GM08714 (cell line): ENCODE measurements around the gene USF2.

Experiments used
- H3K4me3 ChIP-seq: fragments of 200-500 bp; sonication (Bioruptor generic); 2 replicates; pipeline ENCODE4 v1.5.1; 2014; ENCODE audit warnings: mild to moderate bottlenecking, low read length, inconsistent platforms
- ZNF274 ChIP-seq: IDR thresholded peaks from 2 replicates; pipeline ENCODE4 v1.6.1; 2012; ENCODE audit warnings: mild to moderate bottlenecking, low read depth, low read length

USF2 gene

GRCh38 chr19:35251456-35251855 lies 17.3 kb upstream of the USF2 start:
- TF ChIP-seq ZNF274 = no peak
- no peak overlapping the region for H3K4me3 ChIP-seq

- H3K4me3 ChIP-seq = no peak overlapping the region
- TF ChIP-seq ZNF274 = no peak
Measured at GRCh38 chr19:35253316-35254286, 15.2 kb upstream of the USF2 start.

GRCh38 chr19:35254341-35255297 lies 14.1 kb upstream of the USF2 start:
- no peak overlapping the region for H3K4me3 ChIP-seq
- TF ChIP-seq ZNF274 = no peak

GRCh38 chr19:35256566-35256965 lies 12.2 kb upstream of the USF2 start:
- no peak overlapping the region for H3K4me3 ChIP-seq
- TF ChIP-seq ZNF274 = no peak

GRCh38 chr19:35257113-35257461 lies 11.7 kb upstream of the USF2 start:
- TF ChIP-seq ZNF274 = no peak
- H3K4me3 ChIP-seq = no peak overlapping the region

GRCh38 chr19:35260694-35261304 lies 8.0 kb upstream of the USF2 start:
- TF ChIP-seq ZNF274 = no peak
- no peak overlapping the region for H3K4me3 ChIP-seq

- TF ChIP-seq ZNF274 = no peak
- H3K4me3 ChIP-seq = no peak overlapping the region
Measured at GRCh38 chr19:35261356-35262100, 7.2 kb upstream of the USF2 start.

GRCh38 chr19:35262101-35262761 lies 6.5 kb upstream of the USF2 start:
- H3K4me3 ChIP-seq = no peak overlapping the region
- TF ChIP-seq ZNF274 = no peak

- TF ChIP-seq ZNF274 = no peak
- H3K4me3 ChIP-seq = no peak overlapping the region
Measured at GRCh38 chr19:35264268-35265125, 4.3 kb upstream of the USF2 start.

- TF ChIP-seq ZNF274 = no peak
Measured at GRCh38 chr19:35265126-35265899, 3.4 kb upstream of the USF2 start.

GRCh38 chr19:35265900-35266519 lies 2.8 kb upstream of the USF2 start:
- no peak for TF ChIP-seq ZNF274
- no peak overlapping the region for H3K4me3 ChIP-seq

More at GRCh38 chr19:35265126-35265899, 3.4 kb upstream of the USF2 start:
- no peak overlapping the region for H3K4me3 ChIP-seq
